IMR-90 (cell line): ENCODE results near the gene MAN2A1.

Source experiments
- BHLHE40 ChIP-seq: fragments of 150-350 bp; IDR thresholded peaks from 2 replicates; pipeline ENCODE4 v1.6.1; 2016; ENCODE audit warnings: mild to moderate bottlenecking, low read depth, low read length
- POLR2A ChIP-seq: IDR thresholded peaks from 2 replicates; pipeline ENCODE4 v1.6.1; 2012; ENCODE audit warnings: mild to moderate bottlenecking, low read depth, low read length
- RAD21 ChIP-seq: IDR thresholded peaks from 2 replicates; pipeline ENCODE4 v1.6.1; 2012; ENCODE audit warnings: low read length, improper control_type of control experiment
- RFX5 ChIP-seq: IDR thresholded peaks from 2 replicates; pipeline ENCODE4 v1.8.0; 2012; ENCODE audit warnings: low read depth, mild to moderate bottlenecking, low read length, moderate library complexity
- TF ChIP-seq, protein P1 (sequence below): conservative IDR thresholded peaks from 2 replicates; pipeline ENCODE4 v1.5.1; 2012; ENCODE audit warnings: mild to moderate bottlenecking, low read depth, low read length, improper control_type of control experiment
- TF ChIP-seq, protein P2 (sequence below): fragments of 150-350 bp; IDR thresholded peaks from 2 replicates; pipeline ENCODE4 v1.6.1; 2017; ENCODE audit warnings: mild to moderate bottlenecking, antibody characterized with exemption, low read length, low read depth

DNA sequence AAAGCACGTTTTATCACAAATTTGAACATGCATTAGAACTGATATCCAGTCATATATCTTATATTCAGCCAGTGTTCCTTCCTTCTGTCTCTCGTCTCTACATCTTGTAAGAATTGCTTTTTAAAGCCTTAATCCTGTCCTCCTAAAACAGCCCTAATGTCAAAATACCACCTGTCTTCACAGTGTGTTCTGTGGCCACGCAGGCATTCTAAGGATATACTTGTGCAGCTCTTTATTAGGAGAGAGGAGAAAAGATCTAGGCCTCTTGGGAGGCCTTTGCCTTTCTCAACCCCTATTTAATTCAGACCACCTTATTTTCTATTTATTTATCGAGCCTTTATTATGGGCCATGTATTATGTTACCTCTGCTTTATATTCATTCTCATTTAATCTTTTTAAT is 78.3 kb downstream of the MAN2A1 start:
- TF ChIP-seq, protein P1, sequence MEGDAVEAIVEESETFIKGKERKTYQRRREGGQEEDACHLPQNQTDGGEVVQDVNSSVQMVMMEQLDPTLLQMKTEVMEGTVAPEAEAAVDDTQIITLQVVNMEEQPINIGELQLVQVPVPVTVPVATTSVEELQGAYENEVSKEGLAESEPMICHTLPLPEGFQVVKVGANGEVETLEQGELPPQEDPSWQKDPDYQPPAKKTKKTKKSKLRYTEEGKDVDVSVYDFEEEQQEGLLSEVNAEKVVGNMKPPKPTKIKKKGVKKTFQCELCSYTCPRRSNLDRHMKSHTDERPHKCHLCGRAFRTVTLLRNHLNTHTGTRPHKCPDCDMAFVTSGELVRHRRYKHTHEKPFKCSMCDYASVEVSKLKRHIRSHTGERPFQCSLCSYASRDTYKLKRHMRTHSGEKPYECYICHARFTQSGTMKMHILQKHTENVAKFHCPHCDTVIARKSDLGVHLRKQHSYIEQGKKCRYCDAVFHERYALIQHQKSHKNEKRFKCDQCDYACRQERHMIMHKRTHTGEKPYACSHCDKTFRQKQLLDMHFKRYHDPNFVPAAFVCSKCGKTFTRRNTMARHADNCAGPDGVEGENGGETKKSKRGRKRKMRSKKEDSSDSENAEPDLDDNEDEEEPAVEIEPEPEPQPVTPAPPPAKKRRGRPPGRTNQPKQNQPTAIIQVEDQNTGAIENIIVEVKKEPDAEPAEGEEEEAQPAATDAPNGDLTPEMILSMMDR: no peak
- TF ChIP-seq POLR2A (no peak), RAD21 (no peak), BHLHE40 (no peak), RFX5 (no peak)
- TF ChIP-seq, protein P2, sequence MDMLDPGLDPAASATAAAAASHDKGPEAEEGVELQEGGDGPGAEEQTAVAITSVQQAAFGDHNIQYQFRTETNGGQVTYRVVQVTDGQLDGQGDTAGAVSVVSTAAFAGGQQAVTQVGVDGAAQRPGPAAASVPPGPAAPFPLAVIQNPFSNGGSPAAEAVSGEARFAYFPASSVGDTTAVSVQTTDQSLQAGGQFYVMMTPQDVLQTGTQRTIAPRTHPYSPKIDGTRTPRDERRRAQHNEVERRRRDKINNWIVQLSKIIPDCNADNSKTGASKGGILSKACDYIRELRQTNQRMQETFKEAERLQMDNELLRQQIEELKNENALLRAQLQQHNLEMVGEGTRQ: no peak
